ENCODE data around the gene PSMD9.
A peak's percentile ranks its signal among the peaks of the same experiment; 100 is the strongest.
"Not testable (repeated sequence)": the region's sequence is repeated elsewhere in the genome, so short reads cannot be mapped to it uniquely, and the experiment has no call there.

The PSMD9 gene

GRCh38 chr12:121872546-121873215, 15.9 kb upstream of the PSMD9 start:
- no peaks in the 10 kb centered on the region for H3K9me3 ChIP-seq
- H3K36me3 ChIP-seq: no peaks in the 10 kb centered on the region
- no peaks in the 10 kb centered on the region for H3K27me3 ChIP-seq
- H3K27ac ChIP-seq: no peak overlapping the region
- no peak overlapping the region for H3K4me3 ChIP-seq
- H4K20me1 ChIP-seq: no peaks in the 10 kb centered on the region
- TF ChIP-seq Cebpa-rat (IDR thresholded peaks at IDR 0.05): no peak
- no peak overlapping the region for H3K4me2 ChIP-seq
- no peak overlapping the region for H3K9ac ChIP-seq
- no peaks in the 10 kb centered on the region for H3K4me1 ChIP-seq

GRCh38 chr12:121873216-121873569, 15.4 kb upstream of the PSMD9 start:
- no peak overlapping the region for H3K9ac ChIP-seq
- H4K20me1 ChIP-seq: no peaks in the 10 kb centered on the region
- no peaks in the 10 kb centered on the region for H3K9me3 ChIP-seq
- TF ChIP-seq Cebpa-rat (IDR thresholded peaks at IDR 0.05): no peak
- no peaks in the 10 kb centered on the region for H3K4me1 ChIP-seq
- H3K4me2 ChIP-seq: no peak overlapping the region
- no peak overlapping the region for H3K27ac ChIP-seq
- H3K36me3 ChIP-seq: no peaks in the 10 kb centered on the region
- no peak overlapping the region for H3K4me3 ChIP-seq
- no peaks in the 10 kb centered on the region for H3K27me3 ChIP-seq

DNA sequence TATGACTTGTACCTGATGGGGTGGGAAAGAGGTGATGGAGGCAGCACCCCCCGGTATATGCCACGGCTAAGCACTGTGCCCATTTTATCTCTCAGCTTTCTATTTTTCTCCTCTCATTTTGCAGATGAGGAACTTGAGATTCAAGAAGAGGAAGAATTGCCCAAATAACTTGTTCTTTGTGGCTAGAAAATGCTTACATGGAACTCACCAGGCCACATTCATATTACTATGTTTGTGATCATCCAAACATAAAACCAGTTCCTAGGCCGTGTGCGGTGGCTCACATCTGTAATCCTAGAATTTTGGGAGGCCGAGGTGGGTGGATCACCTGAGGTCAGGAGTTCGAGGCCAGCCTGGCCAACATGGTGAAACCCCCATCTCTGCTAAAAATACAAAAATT, 14.5 kb upstream of the PSMD9 start:
- TF ChIP-seq Cebpa-rat (IDR thresholded peaks at IDR 0.05): no peak
- no peaks in the 10 kb centered on the region for H3K9me3 ChIP-seq
- no peak overlapping the region for H3K9ac ChIP-seq
- no peak overlapping the region for H3K4me3 ChIP-seq
- H3K36me3 ChIP-seq: no peaks in the 10 kb centered on the region
- no peak overlapping the region for H3K4me2 ChIP-seq
- no peak overlapping the region for H3K27ac ChIP-seq
- H4K20me1 ChIP-seq: no peaks in the 10 kb centered on the region
- H3K4me1 ChIP-seq: no peaks in the 10 kb centered on the region
- no peaks in the 10 kb centered on the region for H3K27me3 ChIP-seq

- Histone ChIP-seq H3K4me1 (no peaks in the 10 kb centered on the region), H3K27ac (no peak overlapping the region), H4K20me1 (no peaks in the 10 kb centered on the region), H3K36me3 (no peaks in the 10 kb centered on the region), H3K27me3 (no peaks in the 10 kb centered on the region), H3K4me3 (no peak overlapping the region), H3K4me2 (no peak overlapping the region), H3K9me3 (no peaks in the 10 kb centered on the region), H3K9ac (no peak overlapping the region)
- TF ChIP-seq Cebpa-rat (IDR thresholded peaks at IDR 0.05): no peak
These were observed 13.0 kb upstream of the PSMD9 start for GRCh38 chr12:121875582-121875981.

DNA sequence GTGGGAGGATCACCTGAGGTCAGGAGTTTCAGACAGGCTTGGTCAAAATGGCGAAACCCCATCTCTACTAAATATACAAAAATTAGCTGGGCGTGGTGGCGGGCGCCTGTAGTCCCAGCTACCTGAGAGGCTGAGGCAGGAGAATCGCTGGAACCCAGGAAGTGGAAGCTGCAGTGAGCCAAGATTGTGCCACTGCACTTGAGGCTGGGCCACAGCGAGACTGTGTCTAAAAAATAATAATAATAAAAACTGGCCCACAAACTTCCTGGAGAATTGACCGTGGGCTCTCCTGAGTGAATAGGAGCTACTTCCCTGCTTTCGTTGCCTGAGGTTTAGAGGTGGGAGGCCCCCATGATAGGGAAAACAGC, 12.5 kb upstream of the PSMD9 start:
- not testable (repeated sequence) for H3K36me3 ChIP-seq, H3K4me1 ChIP-seq, H3K9me3 ChIP-seq, H3K27ac ChIP-seq, H3K9ac ChIP-seq, H3K4me3 ChIP-seq, H3K27me3 ChIP-seq, H3K4me2 ChIP-seq, H4K20me1 ChIP-seq

GRCh38 chr12:121883315-121883660, 5.3 kb upstream of the PSMD9 start:
- Histone ChIP-seq H3K9ac (no peak overlapping the region), H3K4me3 (no peak overlapping the region), H3K4me1 (peaks cover 6% of the 10 kb centered on the region; the same call in 1 of the 2 replicates), H3K4me2 (no peak overlapping the region), H3K27ac (no peak overlapping the region), H3K36me3 (no peaks in the 10 kb centered on the region), H3K9me3 (no peaks in the 10 kb centered on the region), H3K27me3 (no peaks in the 10 kb centered on the region), H4K20me1 (no peaks in the 10 kb centered on the region)
- no peak for TF ChIP-seq Cebpa-rat (IDR thresholded peaks at IDR 0.05)

- not testable (repeated sequence) for H3K4me2 ChIP-seq, H3K4me3 ChIP-seq, H3K9ac ChIP-seq, H3K9me3 ChIP-seq, H3K27ac ChIP-seq, H4K20me1 ChIP-seq, H3K36me3 ChIP-seq, H3K27me3 ChIP-seq
- peaks cover 17% of the 10 kb centered on the region for H3K4me1 ChIP-seq
These were observed 3.5 kb upstream of the PSMD9 start for GRCh38 chr12:121885129-121885528.

DNA sequence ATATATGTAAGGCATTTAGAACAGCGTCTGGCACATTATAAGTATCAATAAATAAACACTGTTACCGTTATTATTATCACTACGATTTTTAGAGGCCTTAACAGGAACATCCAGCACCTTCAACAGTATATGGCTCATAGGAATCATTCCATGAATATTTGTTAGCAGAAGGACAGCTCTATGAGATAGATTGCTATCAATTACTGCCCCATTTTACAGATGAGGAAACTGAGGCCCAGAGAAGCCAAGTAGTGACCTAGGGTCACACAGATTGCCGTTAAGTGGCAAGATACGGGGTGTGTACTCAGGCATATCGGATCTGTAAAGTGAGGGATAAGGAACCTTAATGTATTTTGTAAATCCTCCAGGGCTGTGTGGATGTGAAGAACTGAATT, 510 bp upstream of the PSMD9 start:
- Histone ChIP-seq H3K36me3 (peaks cover 26% of the 10 kb centered on the region), H3K9me3 (no peaks in the 10 kb centered on the region), H3K4me1 (peaks cover 26% of the 10 kb centered on the region), H3K27me3 (no peaks in the 10 kb centered on the region), H3K4me3 (peak overlapping the region; percentile 73), H3K4me2 (peak overlapping the region; percentile 95), H3K27ac (peak overlapping the region; percentile 89), H4K20me1 (peaks cover 14% of the 10 kb centered on the region), H3K9ac (no peak overlapping the region)
- TF ChIP-seq Cebpa-rat (IDR thresholded peaks at IDR 0.05): no peak

DNA sequence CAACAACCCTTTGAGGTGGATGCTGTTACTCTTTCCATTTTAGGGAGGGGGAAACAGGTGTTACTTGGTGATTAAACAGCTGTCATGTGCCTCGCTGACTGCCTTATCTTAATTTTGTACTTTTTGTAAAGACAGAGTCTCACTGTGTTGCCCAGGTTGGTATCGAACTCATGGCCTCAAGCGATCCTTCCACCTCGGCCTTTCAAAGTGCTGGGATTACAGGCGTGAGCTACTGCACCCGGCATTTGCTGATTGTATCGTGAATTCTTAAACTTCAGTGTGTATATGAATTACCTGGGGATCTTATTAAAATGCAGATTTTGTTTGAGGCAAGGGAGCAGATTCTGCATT, 659 bp downstream of the PSMD9 start:
- peak overlapping the region; percentile 73 for H3K4me3 ChIP-seq
- H3K27ac ChIP-seq: peak overlapping the region; percentile 89
- H3K4me2 ChIP-seq: peak overlapping the region; percentile 95
- H3K9me3 ChIP-seq: no peaks in the 10 kb centered on the region
- TF ChIP-seq Cebpa-rat (IDR thresholded peaks at IDR 0.05): no peak
- H3K4me1 ChIP-seq: peaks cover 38% of the 10 kb centered on the region
- H3K36me3 ChIP-seq: peaks cover 31% of the 10 kb centered on the region
- H3K9ac ChIP-seq: peak overlapping the region; percentile 85
- no peaks in the 10 kb centered on the region for H3K27me3 ChIP-seq
- H4K20me1 ChIP-seq: peaks cover 26% of the 10 kb centered on the region

- peaks cover 34% of the 10 kb centered on the region for H3K36me3 ChIP-seq
- not testable (repeated sequence) for H3K9me3 ChIP-seq, H3K27me3 ChIP-seq
- peak overlapping the region; percentile 95 for H3K4me2 ChIP-seq
- peaks cover 42% of the 10 kb centered on the region for H3K4me1 ChIP-seq
- H3K27ac ChIP-seq: peak overlapping the region; percentile 89
- H3K9ac ChIP-seq: peak overlapping the region; percentile 85
- H4K20me1 ChIP-seq: peaks cover 30% of the 10 kb centered on the region
- H3K4me3 ChIP-seq: peak overlapping the region; percentile 73
These were observed 1.1 kb downstream of the PSMD9 start for GRCh38 chr12:121889661-121890060.

Data from BLaER1 (cell line).